Skin epidermis (tissue), 12 donors: ENCODE results near the gene TMEM256.

Experiments used
- H3K27ac ChIP-seq, 21 experiments: fragments of 200-600 bp; sonication (generic) in 11 of 21; one replicate each; pipeline ENCODE4 v1.5.0; 2020; ENCODE audit warnings: mild to moderate bottlenecking in 3 of 21, inconsistent platforms in 2 of 21, moderate library complexity in 2 of 21
- H3K4me3 ChIP-seq, 7 experiments: fragments of 200-600 bp; sonication (generic) in 2 of 7; one replicate each; pipeline ENCODE4 v1.5.0; 2020; ENCODE audit warnings: inconsistent platforms in 2 of 7, mild to moderate bottlenecking in 2 of 7, moderate library complexity in 1 of 7

TMEM256 gene

GRCh38 chr17:7403977-7404736 lies at the start of gene TMEM256:
Gene TMEM256 (minus strand): TSS chr17:7404097. CDS start chr17:7404084, 13 bp downstream.
- peak within 1 kb of the TSS; percentile 46 to 72 (median 60) for H3K4me3 ChIP-seq
- H3K27ac ChIP-seq, result peak within 1 kb of the TSS; percentile 60 to 94 (median 85)

DNA sequence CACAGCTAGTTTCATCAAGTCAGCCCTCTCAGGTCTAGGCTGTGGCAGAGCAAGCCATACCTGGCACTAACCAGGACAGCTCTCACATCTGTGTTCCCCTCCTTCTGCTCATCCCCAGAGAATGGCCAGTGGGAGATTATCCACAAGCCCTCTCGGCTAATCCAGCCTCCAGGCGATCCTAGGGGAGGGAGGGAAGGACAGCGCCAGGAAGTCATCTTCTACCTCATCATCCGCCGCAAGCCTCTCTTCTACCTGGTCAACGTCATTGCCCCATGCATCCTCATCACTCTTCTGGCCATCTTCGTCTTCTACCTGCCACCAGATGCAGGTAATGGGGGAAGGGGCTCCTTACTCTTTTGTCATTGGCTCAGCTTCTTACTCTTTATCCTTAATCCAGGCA lies 44.6 kb upstream of the TMEM256 start:
- no peak overlapping the region for H3K27ac ChIP-seq
- H3K4me3 ChIP-seq, result no peak overlapping the region

GRCh38 chr17:7445619-7445968 lies 41.7 kb upstream of the TMEM256 start:
- peak overlapping the region in 3 of 21 experiments; percentile 11 to 43 (median 41) for H3K27ac ChIP-seq
- H3K4me3 ChIP-seq, result peak overlapping the region in 6 of 7 experiments; percentile 1 to 37 (median 17)

- Histone ChIP-seq H3K27ac (peak within 1 kb of the TSS in 12 of 21 experiments; percentile 0 to 60 (median 40)), H3K4me3 (peak within 1 kb of the TSS in 6 of 7 experiments; percentile 1 to 37 (median 17))
These were observed 41.1 kb upstream of the TMEM256 start, which contains the start of gene CHRNB1 for GRCh38 chr17:7444682-7445618. Gene CHRNB1 (plus strand): TSS chr17:7445061. CDS start chr17:7445128, 67 bp downstream.

- Histone ChIP-seq H3K4me3 (no peak overlapping the region), H3K27ac (peak overlapping the region in 9 of 21 experiments; percentile 1 to 59 (median 39))
These were observed 39.9 kb upstream of the TMEM256 start for GRCh38 chr17:7443499-7444485.

DNA sequence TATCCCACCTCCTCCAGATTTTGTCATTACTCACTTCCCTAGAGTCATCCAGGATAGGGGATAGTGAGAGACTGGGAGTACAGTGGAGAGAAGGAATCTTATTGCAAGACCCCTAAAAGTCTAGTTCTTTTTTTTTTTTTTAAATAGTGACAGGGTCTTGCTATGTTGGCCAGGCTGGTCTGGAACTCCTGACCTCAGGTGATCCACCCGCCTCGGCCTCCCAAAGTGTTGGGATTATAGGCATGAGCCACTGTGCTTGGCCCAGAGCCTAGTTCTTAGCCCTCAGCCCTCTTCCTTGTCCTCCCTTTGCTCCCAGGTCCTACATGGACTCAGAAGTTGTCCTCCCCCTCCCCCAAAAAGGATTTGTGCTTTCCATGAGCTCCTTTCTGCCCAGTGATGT lies 38.2 kb upstream of the TMEM256 start:
- Histone ChIP-seq H3K27ac (no peak overlapping the region), H3K4me3 (no peak overlapping the region)

- H3K27ac ChIP-seq, result peak overlapping the region in 1 of 21 experiments; percentile 38
- no peak overlapping the region for H3K4me3 ChIP-seq
These were observed 37.4 kb upstream of the TMEM256 start for GRCh38 chr17:7441266-7441665.

DNA sequence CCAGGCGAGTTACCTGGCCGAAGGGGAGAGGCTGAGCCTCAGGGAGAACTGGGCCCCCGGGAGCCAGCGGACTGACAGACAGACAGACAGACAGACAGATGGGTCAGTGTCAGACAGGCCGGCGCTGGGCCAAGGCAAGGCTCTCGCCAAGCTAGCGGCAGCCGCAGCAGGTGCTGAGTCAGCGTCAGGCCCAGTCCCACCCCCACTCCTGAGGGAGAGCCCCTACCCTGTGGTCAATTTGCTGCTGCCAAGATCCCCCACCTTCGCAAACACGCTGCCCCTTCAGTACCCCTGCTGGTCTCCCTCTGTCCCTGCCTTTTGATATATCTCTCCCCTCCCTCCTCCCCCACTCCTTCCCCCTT lies 36.9 kb upstream of the TMEM256 start:
- Histone ChIP-seq H3K27ac (peak overlapping the region in 7 of 21 experiments; percentile 28 to 85 (median 60)), H3K4me3 (peak overlapping the region in 3 of 7 experiments; percentile 53 to 63 (median 62))

- peak overlapping the region in 13 of 21 experiments; percentile 8 to 85 (median 60) for H3K27ac ChIP-seq
- peak overlapping the region; percentile 38 to 63 (median 53) for H3K4me3 ChIP-seq
These were observed 36.4 kb upstream of the TMEM256 start for GRCh38 chr17:7440113-7440833.

GRCh38 chr17:7439462-7440112 lies 35.7 kb upstream of the TMEM256 start, which contains the start of gene FGF11:
Gene FGF11 (plus strand): TSS chr17:7439512. CDS start chr17:7439621, 109 bp downstream.
- Histone ChIP-seq H3K27ac (peak within 1 kb of the TSS in 19 of 21 experiments; percentile 29 to 93 (median 86)), H3K4me3 (peak within 1 kb of the TSS; percentile 42 to 63 (median 53))

DNA sequence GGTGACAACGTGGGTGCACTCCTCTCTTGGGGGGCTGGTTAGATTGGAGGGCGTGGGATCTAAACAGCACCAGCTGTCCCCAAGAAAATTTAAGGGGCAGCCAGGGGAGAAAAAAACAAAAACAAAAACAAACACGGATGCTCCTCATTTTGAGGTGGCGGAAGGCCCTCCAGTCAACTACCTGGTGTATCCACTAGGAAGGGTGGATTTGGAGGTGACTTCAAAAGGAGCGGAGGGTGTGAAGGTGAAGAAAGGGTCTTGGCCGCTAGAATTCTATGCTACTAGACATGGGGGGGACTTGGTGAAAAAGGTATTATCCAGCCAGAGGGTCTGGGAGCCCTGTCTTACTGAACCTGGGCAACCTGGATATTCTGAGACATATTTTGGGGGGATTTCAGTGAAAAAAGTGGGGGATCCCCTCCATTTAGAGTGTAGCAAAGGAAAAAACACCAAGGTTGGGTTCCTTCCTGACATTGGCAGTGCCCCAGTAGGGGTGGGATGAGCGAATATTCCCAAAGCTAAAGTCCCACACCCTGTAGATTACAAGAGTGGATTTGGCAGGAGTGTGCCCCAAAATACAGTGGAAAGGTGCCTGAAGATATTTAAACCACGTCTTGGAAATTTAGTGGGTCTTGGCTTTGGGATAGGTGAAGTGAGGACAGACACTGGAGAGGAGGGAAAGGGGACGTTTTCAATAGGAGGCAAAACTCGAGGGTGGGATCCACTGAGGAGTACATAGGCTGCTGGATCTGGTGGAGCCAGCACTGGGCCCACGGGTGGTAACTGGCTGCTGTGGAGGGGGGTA lies 35.0 kb upstream of the TMEM256 start:
- H3K4me3 ChIP-seq, result peak overlapping the region; percentile 42 to 63 (median 53)

DNA sequence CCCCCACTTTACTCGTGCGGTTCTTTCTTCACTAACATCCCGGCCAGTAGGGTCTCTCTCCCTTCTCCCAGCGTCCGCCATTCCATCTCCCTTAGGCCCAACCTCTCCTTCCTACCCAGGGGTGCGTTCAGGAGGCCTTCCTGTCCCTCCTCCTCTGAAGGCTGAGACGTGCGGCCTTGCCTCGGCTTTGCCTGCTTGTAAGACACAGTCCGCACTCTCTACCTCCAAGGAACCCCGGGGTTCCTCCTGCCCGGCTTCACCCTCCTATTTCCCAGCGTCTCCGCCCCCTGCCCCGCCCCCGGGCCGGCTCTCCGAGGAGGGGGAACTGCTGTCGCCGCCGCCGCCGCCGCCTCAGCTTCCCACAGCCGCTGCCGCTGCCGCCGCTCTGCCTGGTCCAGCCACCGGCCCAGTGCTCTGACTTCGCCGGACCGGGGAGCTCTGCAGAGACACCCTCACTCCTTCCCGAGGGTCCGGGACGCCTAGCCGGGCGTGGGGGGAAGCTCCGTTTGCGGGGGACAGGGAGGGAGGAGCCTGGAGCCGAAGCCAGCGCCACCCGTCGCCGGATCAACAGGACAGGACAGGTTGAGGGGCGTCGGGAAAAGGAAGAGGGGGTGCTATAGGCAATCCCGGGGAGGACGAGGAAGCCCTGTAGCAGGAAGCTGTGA lies 34.2 kb upstream of the TMEM256 start:
- Histone ChIP-seq H3K4me3 (peak overlapping the region; percentile 37 to 63 (median 53)), H3K27ac (peak overlapping the region in 19 of 21 experiments; percentile 29 to 93 (median 86))

More for the DNA sequence above, 35.0 kb upstream of the TMEM256 start:
- H3K27ac ChIP-seq, result peak overlapping the region in 17 of 21 experiments; percentile 8 to 93 (median 85)

GRCh38 chr17:7437369-7437863 lies 33.5 kb upstream of the TMEM256 start:
- Histone ChIP-seq H3K4me3 (peak overlapping the region; percentile 37 to 63 (median 53)), H3K27ac (peak overlapping the region in 18 of 21 experiments; percentile 51 to 93 (median 86))

DNA sequence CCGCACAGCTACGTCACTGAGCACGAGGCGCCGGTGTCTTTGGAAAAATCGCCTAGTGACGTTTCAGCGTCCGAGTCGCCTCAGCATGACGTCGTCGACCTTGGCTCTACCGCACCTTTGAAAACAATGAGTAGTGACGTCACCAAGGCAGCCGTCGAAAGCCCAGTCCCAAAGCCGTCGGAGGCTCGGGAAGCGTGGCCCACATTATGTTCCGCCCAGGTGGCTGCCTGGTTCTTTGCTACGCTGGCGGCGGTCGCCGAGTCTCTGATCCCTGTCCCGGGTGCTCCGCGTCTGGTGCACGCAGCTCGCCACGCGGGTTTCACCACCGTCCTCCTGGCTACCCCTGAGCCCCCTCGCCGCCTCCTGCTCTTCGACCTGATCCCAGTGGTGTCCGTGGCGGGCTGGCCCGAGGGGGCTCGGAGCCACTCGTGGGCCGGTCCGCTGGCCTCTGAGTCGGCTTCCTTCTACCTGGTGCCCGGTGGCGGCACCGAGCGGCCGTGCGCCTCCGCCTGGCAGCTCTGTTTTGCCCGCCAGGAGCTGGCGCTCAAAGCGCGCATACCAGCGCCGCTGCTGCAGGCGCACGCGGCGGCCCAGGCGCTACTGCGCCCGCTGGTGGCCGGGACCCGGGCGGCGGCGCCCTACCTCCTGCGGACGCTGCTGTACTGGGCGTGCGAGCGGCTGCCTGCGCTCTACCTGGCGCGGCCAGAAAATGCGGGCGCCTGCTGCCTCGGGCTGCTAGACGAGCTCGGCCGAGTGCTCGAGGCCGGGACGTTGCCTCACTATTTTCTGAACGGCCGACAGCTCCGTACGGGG lies 32.9 kb upstream of the TMEM256 start:
- H3K27ac ChIP-seq, result peak overlapping the region in 20 of 21 experiments; percentile 65 to 93 (median 86)
- peak overlapping the region; percentile 37 to 63 (median 53) for H3K4me3 ChIP-seq
